ENCODE measurements around the gene GGT1. TPM values are rescaled to one million over a fixed set of nuclear protein-coding genes. Genes with fewer than 3 reads are reported as not detected.
A peak's percentile ranks its signal among the peaks of the same experiment; 100 is the strongest.

Gene GGT1
- total RNA-seq, 4 donors from 2014 or later, result 4.1 to 9.6 TPM; not detected in 2

- no peak for TF ChIP-seq CTCF (IDR thresholded peaks at IDR 0.05)
- no peak for TF ChIP-seq POLR2A (IDR thresholded peaks at IDR 0.05)
- H3K27me3 ChIP-seq, result no peaks in the 10 kb centered on the region
- H3K27ac ChIP-seq, result no peak overlapping the region
- peaks cover 5 to 17% of the 10 kb centered on the region in 2 donors for H3K4me1 ChIP-seq
- no peaks in the 10 kb centered on the region for H3K36me3 ChIP-seq
- intact Hi-C loops (cut with DNase I; ENCODE audit: low total_unique reads), result no loop called here
- no peak overlapping the region for H3K4me3 ChIP-seq
- no peak for DNase-seq
- H3K9me3 ChIP-seq, result no peaks in the 10 kb centered on the region
Observed at GRCh38 chr22:24559471-24559870, 43.5 kb upstream of the GGT1 start.

GRCh38 chr22:24563246-24563645 lies 39.7 kb upstream of the GGT1 start:
- H3K27ac ChIP-seq, result no peak overlapping the region
- DNase-seq, result no peak
- TF ChIP-seq CTCF (IDR thresholded peaks at IDR 0.05), result no peak
- no peak for TF ChIP-seq POLR2A (IDR thresholded peaks at IDR 0.05)
- H3K36me3 ChIP-seq, result no peaks in the 10 kb centered on the region
- no peak overlapping the region for H3K4me3 ChIP-seq
- no peaks in the 10 kb centered on the region for H3K27me3 ChIP-seq
- no peaks in the 10 kb centered on the region for H3K9me3 ChIP-seq
- intact Hi-C loops (cut with DNase I; ENCODE audit: low total_unique reads), result no loop called here
- H3K4me1 ChIP-seq, result peaks cover 0 to 9% of the 10 kb centered on the region in 2 donors

GRCh38 chr22:24564376-24565058 lies 38.5 kb upstream of the GGT1 start:
- peaks cover 0 to 9% of the 10 kb centered on the region in 2 donors for H3K4me1 ChIP-seq
- H3K27ac ChIP-seq, result peak overlapping the region in 1 of 2 donors; percentile 33
- no peaks in the 10 kb centered on the region for H3K27me3 ChIP-seq
- no peak for TF ChIP-seq POLR2A (IDR thresholded peaks at IDR 0.05)
- H3K36me3 ChIP-seq, result no peaks in the 10 kb centered on the region
- DNase-seq, result peak; percentile 56 to 57
- intact Hi-C loops (cut with DNase I; ENCODE audit: low total_unique reads), result no loop called here
- H3K4me3 ChIP-seq, result no peak overlapping the region
- H3K9me3 ChIP-seq, result no peaks in the 10 kb centered on the region

GRCh38 chr22:24565077-24565476 lies 37.9 kb upstream of the GGT1 start:
- Histone ChIP-seq H3K4me1 (peaks cover 0 to 9% of the 10 kb centered on the region in 2 donors), H3K36me3 (no peaks in the 10 kb centered on the region), H3K27ac (no peak overlapping the region), H3K9me3 (no peaks in the 10 kb centered on the region), H3K27me3 (no peaks in the 10 kb centered on the region), H3K4me3 (no peak overlapping the region)
- intact Hi-C loops (cut with DNase I; ENCODE audit: low total_unique reads), result no loop called here
- no peak for DNase-seq
- TF ChIP-seq POLR2A (IDR thresholded peaks at IDR 0.05) (no peak), CTCF (IDR thresholded peaks at IDR 0.05) (no peak)

GRCh38 chr22:24566899-24567511 lies 36.0 kb upstream of the GGT1 start:
- intact Hi-C loops (cut with DNase I; ENCODE audit: low total_unique reads), result no loop called here
- H3K4me1 ChIP-seq, result peaks cover 0 to 9% of the 10 kb centered on the region in 2 donors
- DNase-seq, result no peak
- no peak overlapping the region for H3K27ac ChIP-seq
- TF ChIP-seq POLR2A (IDR thresholded peaks at IDR 0.05) (no peak), CTCF (IDR thresholded peaks at IDR 0.05) (no peak)
- no peak overlapping the region for H3K4me3 ChIP-seq
- H3K27me3 ChIP-seq, result no peaks in the 10 kb centered on the region
- no peaks in the 10 kb centered on the region for H3K36me3 ChIP-seq
- no peaks in the 10 kb centered on the region for H3K9me3 ChIP-seq
